C4-2B (cell line): Measurements from ENCODE around the gene AUH.

Source experiments
- CTCF ChIP-seq: fragments of 450-650 bp; conservative IDR thresholded peaks from 2 replicates; pipeline ENCODE4 v1.5.1; 2017; ENCODE audit warnings: mild to moderate bottlenecking
- ZFX ChIP-seq: fragments of 450-650 bp; IDR thresholded peaks from 2 replicates; pipeline ENCODE4 v1.6.1; 2017

- TF ChIP-seq CTCF = no peak
- no peak for TF ChIP-seq ZFX
These were observed 141.7 kb downstream of the AUH start for GRCh38 chr9:91220021-91220420.
